Measurements from ENCODE around the gene HMGXB3.

DNA sequence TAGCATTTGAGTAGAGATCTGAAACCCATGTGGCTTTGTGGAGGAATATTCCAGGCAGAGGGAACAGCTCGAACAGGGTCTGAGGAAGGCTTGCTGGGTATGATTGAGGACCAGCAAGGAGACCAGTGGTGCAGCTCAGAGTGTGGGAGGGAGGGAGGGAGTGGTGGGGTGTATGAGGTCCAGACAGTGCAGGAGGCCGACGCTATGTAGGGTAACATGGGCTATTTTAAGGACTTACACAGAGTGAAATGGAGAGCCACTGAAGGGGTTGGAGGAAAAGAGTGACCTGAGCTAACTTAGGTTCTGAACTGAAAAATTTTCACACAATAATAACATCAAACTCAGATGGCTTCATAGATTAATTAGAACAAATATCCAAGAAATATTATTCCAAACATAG is 41.9 kb downstream of the HMGXB3 start:
- TF ChIP-seq, protein P1, sequence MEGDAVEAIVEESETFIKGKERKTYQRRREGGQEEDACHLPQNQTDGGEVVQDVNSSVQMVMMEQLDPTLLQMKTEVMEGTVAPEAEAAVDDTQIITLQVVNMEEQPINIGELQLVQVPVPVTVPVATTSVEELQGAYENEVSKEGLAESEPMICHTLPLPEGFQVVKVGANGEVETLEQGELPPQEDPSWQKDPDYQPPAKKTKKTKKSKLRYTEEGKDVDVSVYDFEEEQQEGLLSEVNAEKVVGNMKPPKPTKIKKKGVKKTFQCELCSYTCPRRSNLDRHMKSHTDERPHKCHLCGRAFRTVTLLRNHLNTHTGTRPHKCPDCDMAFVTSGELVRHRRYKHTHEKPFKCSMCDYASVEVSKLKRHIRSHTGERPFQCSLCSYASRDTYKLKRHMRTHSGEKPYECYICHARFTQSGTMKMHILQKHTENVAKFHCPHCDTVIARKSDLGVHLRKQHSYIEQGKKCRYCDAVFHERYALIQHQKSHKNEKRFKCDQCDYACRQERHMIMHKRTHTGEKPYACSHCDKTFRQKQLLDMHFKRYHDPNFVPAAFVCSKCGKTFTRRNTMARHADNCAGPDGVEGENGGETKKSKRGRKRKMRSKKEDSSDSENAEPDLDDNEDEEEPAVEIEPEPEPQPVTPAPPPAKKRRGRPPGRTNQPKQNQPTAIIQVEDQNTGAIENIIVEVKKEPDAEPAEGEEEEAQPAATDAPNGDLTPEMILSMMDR (IDR thresholded peaks at IDR 0.05 in 4 of 5, conservative IDR thresholded peaks at IDR 0.05 in 1 of 5): no peak
- TF ChIP-seq POLR2A (IDR thresholded peaks at IDR 0.05): no peak
